Right ventricle myocardium inferior (tissue), 1 donor: ENCODE measurements around the gene ASB2. TPM values are rescaled to one million over a fixed set of nuclear protein-coding genes. Genes with fewer than 3 reads are reported as not detected.
A peak's percentile ranks its signal among the peaks of the same experiment; 100 is the strongest.

ENCODE experiments used
- ATAC-seq: fragments of 200-7000 bp; cut with Tn5 transposase; one replicate; pipeline ENCODE4 v1.9.1; 2020; ENCODE audit warnings: mild to moderate bottlenecking, moderate library complexity
- DNase-seq: peaks from one replicate; pipeline ENCODE4 v3.0.0; 2021; ENCODE audit errors: missing footprints
- intact Hi-C: fragments of 100-400 bp; cut with DNase I; formaldehyde crosslinking; loops from one replicate; pipeline ENCODE4 v1.11.0; 2022
- total RNA-seq: library from RNA; stranded (reverse); fragmentation: NEBNext Ultra II Directional; extraction: Animal tissue kit (Norgen Biotek cat#: 25700); gene quantifications from one replicate; pipeline ENCODE4 v1.2.1, GENCODE V29; 2021
- donor health status: DM: no; HTN: yes; CAD: no; lungs with severe emphysema.

ASB2 gene
- total RNA-seq, 1 donor from 2014 or later = 294 TPM

DNA sequence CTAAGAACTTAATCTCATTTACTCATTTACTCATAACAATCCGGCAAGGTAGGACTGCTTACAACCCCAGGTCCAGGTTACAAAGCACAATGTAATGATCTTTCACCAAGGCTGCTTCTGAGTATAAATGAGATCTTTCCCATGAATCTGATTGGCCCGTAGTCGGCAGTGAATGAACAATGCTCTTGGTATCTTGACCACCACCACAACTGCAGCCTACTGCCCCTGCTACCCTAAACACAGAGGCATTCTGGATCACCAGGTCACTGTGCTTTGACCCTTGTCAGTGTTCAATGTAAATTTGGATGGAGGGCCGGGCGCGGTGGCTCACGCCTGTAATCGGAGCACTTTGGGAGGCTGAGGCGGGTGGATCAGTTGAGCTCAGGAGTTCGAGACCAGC is 33.3 kb downstream of the ASB2 start:
- ATAC-seq (no peak), DNase-seq (no peak)
- intact Hi-C loops = no loop called here

DNA sequence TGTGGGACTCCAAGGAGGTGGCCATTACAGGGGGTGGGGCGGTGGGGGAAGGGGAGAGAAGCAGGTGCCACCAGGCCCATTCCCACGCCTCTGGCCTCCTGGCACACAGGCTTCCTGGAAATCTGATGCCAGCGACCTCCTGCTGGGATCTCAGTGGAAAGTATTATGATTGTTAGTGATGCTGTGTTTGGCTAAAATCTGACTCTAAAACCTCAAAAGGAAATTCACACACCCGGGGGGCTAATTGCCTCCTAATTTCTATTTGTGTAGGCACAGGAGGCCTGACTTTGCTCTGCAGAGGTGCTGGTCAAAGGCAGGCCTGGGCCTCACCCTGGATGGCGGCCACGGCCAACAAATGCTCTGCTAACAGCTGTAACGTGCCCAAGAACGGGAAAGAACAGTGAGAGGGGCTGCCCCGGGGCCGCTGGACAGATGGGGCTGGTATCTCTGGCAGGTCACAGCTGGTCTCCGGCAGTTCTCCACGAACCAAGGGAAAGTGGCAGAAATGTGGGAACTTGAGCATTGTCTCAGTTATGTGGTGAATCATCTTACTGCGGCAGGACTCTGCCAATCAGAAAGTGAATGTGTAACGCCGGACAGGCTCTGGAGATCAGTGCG is 35.0 kb downstream of the ASB2 start:
- no peak for ATAC-seq
- DNase-seq = no peak
- intact Hi-C loops = no loop called here

DNA sequence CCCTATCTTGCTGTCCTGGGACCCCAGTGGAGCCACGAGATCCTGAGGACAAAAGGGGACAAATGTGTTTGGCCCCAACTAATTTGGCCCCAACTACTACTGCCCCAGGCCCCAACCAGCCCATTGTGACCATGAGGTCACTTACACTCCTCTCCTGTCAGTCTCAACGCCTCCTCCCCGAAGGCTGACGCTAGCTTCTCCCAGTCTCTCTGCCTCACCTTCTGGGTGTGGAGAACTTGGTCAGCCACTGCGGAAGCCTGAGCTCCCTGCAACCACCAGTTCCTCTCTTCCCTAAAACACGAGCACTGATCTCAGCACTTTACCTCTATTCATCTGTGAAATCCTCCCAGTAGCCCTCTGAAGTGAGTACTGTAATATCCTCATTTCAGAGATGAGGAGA is 35.9 kb downstream of the ASB2 start:
- DNase-seq = no peak
- no peak for ATAC-seq
- intact Hi-C loops = no loop called here

DNA sequence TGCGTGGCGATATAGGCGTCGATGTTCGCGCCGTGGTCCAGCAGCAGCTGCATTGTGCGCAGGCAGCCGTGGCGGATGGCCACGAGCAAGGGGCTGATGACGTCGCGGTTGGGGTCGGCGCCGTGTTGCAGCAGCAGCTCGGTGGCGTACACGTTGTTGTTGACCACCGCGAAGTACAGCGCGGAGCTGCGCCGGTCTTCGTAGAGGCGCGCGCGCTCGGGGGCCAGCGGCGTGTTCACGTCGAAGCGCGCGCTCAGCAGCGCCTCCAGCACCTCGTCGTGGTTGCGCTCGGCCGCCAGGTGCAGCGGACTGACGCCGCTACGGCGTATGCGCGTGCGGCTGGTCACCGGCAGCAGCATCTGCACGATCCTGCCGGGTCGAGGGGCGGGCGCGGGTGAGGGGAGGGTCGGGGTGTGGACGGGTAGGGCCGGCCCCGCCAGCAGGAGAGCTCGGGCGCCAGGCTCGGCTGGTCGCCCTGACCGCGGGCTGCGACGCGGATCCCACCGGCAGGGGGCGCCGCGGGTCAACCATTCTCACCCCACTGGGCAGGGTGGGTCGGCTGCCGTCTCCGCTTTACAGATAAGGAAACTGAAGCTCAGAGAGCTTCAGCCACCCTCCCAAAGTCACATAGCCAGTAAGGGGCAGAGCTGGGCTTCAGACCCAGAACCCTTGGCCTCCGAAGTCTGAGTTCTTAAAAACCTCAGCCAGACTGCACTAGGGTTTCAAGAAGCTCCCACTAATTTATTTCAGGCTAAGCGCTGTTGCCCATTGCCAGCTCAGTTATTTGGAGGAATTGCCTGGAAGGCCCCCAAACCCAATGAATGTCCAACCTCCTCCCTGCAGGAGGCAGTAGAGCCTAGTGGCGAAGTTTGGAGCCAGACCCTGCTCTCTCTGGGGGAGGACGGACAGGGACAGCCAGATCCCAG is 36.8 kb downstream of the ASB2 start:
- intact Hi-C loops = loop anchor here (2.0 kb wide), 1 partner anchor 61 kb away; no protein-coding TSS in a partner anchor
- DNase-seq (peak; percentile 91), ATAC-seq (peak; percentile 71)

DNA sequence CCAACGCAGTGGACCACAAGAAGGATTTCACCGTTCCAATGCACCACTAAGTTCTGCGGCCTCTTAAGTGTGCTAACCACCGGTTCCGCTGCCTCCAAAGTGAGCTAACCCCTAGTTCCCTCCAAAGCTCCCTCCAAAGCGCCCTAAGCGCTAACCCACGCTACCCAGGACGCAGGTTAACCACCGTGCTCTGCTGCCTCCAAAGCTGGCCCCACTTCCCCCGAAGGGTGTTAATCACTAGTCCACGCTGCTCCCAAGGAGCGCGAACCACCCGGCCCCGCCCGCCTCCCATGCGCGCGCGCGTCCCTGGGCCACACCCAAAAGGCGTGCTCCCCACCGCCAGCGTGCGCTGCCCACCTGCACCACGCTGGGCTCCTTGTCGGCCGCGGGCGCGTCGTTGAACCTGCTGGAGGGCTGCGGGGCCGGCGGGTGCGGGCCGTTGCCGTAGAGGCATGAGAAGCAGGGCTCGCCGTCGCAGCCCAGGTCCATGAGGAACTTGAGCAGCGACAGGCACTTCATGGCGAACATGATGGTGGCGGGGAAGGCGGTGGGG is 37.5 kb downstream of the ASB2 start:
- no peak for DNase-seq
- intact Hi-C loops = loop anchor here (2.0 kb wide), 1 partner anchor 62 kb away; no protein-coding TSS in a partner anchor

DNA sequence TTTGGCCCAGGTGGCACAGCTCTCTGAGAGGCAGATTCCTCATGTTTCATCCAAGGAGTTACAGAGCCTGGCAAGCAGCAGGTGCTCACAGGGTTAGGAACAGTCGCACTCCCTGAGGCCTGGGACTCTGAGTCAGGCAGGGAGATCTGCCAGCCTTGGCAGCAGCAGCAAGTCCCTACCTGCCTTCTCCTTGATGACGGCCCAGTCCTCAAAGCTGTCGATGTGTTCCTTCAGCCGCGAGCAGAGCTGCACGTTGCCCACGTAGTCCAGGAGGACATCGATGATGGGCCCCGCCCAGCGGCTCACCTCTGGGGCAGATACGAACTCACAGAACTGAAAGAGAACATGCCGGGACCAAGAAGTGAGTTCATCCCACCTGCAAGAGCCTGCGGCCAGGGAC is 38.9 kb downstream of the ASB2 start:
- ATAC-seq = no peak
- no peak for DNase-seq
- intact Hi-C loops = no loop called here

More for the DNA sequence above, 37.5 kb downstream of the ASB2 start:
- ATAC-seq = no peak

DNA sequence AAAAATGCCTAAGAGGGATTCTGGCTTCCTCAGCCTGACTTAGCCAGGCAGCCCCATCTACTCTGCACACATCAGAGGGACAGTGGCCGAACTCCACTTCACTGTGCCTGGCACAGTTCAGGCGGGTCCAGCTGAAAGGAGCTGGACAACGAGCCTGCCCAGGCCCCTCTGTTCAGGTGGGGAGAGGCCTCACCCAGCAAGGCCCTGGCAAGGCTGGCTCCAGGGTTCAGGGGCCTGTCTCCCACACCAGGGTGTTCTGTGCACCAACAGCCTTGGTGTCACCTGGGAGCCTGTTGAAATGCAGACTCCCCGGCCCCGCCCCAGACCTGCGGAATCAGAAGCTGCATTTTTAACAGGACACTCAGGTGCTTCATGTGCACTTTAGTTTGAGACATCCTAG is 39.4 kb downstream of the ASB2 start:
- intact Hi-C loops = no loop called here
- ATAC-seq = no peak

DNA sequence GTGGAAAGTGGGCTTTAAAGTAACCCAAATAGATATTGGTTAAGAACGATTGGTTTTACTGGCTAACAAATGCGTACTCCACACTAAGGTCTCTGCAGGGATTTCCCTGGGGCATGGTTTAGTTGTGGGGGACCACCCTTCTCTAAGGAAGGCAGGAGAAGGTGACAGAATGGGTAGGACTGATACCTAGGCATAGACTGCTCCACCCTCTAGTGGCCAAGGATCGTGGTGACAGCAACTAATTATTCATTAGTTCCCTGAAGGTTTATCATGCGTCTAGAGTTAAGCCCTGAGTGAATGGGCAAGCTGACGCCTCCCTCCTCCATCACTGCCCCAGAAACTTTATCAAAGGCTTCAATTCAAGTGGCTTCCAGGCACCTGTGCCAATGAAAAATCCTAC is 40.1 kb downstream of the ASB2 start:
- no peak for DNase-seq
- ATAC-seq = no peak
- intact Hi-C loops = no loop called here

More for the DNA sequence above, 39.4 kb downstream of the ASB2 start:
- DNase-seq = no peak

DNA sequence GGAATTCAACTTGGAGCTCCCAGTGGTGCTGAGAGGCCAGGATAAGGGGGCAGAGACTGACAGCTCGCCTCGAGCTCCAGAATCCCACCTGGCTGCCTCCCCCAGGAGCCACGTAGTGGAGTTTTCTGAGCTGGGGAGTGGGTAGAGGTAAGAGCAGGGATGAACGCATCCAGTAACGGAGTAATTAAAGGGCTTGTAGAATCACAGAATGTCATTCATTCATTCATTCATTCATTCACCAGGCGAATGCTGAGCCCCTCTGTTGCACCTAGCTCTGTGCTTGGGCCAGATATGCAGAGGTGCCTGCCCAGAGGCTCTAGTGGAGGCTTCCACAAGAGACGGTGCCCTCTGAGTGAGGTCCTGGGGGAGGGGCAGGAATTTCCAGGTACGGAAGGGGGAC is 41.2 kb downstream of the ASB2 start:
- ATAC-seq (no peak), DNase-seq (no peak)
- intact Hi-C loops = no loop called here

DNA sequence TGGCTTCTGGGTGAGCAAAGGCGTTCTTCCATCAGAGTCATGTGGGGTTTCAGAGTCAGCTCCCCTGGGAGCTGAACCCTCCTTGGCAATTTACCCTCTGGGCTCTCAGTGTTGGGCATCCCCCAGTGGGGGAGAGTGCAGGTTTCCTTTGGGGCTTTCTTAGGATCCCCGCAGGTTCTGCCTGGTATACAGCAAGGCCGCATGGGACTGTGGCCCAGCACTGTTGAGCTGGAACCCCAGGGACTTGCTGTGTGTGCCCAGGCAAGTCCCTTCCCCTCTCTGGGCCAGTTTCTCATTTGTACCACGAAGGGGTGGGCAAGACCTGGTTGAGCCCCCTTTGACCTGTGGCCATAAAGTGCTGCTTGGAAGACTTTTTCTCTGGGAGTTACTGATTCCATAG is 43.7 kb downstream of the ASB2 start:
- intact Hi-C loops = no loop called here
- ATAC-seq (no peak), DNase-seq (no peak)

DNA sequence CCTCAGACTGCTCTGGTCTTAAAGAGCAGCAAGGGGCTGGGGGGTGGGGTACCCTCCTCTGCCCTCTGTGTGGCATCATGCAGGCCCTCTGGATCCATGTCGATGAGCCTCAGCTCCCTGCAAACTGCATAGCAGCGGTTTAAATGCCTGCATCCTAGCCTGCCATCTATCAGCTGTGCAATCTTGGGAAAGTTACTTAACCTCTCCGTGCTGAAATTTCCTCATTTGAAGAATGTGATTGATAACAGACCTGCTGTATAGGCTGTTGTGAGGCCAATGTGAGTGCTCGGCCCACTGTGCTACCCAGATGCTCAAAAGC is 45.4 kb downstream of the ASB2 start:
- intact Hi-C loops = no loop called here
- no peak for DNase-seq
- ATAC-seq = no peak

DNA sequence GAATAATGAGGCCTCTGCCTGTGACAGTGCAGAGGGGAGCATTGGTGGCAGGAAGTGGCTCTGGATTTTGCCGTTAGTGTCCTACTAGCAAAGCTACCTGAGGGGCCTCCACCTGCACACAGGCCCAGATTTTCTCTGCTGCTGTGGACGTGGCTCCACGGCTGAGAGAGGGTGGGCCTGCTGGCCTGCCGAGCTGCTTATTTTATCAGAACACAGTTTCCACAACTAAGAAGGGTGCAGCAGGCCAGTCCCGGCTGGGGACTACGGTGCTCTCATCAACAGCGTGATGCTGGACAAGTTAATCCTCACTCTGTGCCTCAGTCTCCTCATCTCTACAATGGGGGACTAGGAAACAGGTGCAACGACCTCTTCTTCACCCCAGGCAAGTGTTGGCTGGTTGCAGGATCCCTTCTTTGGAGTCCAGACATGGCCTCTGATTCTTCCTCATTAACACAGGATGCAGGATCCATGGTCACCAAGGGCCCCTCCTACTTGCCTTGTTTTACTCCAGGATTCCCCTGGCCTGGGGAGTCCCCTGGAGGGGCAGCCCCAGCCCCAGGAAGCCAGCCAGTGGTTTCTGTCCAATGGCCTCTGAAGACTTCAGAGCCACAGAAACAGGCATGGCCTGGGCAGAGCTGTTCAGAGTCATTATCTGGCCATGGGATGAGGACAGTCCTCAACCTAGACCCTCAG is 45.9 kb downstream of the ASB2 start:
- no peak for DNase-seq
- intact Hi-C loops = no loop called here
- no peak for ATAC-seq

DNA sequence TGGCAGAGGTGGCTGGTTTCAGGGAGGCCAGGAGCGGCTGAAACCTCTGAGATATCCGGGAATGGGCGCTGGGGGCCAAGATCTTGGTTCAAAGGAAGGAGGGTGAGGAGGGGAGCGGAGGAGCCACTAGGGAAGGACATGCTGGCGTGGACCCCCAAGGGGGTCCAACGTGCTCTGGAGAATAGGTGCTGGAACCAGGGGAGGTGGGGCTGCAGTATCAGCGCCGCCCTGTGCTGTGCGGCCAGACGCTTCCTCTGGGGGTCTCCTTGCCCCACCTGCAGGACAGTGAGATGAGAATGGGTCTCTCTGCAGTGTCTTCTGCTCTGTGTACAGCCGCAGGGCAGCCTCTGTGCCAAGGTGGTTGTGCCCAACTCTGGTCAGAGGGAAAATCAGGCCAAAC is 46.7 kb downstream of the ASB2 start:
- ATAC-seq = no peak
- intact Hi-C loops = no loop called here
- no peak for DNase-seq

DNA sequence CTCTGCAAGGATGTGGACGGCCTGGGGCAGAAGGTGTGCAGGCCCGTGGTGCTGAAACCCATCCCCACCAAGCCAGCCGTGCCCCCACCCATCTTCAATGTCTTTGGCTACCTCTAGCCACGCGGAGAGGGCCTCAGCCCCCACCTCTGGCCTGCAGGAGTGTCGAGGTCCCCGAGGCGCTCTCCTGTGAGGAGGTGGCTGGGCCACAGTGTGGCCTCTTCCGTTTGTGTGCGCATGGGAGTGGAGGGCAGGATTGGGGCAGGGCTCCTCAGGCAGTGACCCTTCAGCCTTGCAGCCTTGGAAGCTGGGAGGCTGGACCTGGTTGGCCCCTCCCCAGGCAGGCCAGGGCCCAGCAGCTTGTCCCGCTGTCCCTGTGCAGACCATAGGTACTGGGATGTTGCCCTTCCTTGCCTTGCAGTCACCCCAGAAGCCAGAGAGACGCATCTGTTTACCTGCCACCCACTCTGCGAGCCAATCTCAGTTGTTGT is 47.3 kb downstream of the ASB2 start:
- DNase-seq = no peak
- intact Hi-C loops = no loop called here
- no peak for ATAC-seq

DNA sequence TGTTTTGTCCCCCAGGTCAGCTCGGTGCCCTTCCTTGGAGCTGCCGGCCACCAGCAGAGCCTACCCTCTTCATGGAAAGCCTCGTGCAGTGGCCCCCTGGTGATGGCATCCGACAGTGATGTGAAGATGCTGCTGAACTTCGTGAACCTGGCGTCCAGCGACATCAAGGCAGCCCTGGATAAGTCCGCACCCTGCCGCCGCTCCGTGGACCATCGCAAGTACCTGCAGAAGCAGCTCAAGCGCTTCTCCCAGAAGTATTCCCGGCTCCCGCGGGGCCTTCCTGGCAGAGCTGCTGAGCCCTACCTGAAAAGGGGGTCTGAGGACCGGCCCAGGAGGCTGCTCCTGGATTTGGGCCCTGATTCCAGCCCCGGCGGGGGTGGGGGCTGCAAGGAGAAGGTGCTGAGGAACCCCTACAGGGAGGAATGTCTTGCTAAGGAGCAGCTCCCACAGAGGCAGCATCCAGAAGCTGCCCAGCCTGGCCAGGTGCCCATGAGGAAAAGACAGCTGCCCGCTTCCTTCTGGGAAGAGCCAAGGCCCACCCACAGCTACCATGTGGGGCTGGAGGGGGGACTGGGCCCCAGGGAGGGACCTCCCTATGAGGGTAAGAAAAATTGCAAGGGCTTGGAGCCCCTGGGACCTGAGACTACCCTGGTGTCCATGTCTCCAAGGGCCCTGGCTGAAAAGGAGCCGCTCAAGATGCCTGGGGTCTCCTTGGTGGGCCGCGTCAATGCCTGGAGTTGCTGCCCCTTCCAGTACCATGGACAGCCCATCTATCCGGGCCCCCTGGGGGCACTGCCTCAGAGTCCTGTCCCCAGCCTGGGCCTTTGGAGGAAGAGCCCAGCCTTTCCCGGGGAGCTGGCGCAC is 48.0 kb downstream of the ASB2 start:
- ATAC-seq = peak; percentile 8
- intact Hi-C loops = no loop called here
- DNase-seq = no peak

DNA sequence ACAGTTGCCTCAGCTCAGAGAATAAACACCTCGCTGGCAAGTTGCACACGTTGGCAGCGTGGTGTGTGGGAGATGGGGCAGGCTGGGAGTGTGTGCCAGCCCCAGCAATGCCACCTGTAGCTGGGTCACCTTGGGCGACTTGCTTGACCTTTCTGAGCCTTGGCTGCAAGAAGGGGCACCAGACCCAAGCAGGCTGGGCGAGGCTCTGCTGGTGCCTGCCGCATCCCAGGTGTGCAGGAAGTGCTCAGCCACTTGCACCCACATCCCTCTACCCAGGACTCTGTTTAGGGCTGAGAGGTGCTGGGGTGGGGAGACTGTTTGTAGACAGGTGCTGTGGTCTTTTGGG is 48.6 kb downstream of the ASB2 start:
- intact Hi-C loops = no loop called here
- ATAC-seq = peak; percentile 10
- DNase-seq = no peak

DNA sequence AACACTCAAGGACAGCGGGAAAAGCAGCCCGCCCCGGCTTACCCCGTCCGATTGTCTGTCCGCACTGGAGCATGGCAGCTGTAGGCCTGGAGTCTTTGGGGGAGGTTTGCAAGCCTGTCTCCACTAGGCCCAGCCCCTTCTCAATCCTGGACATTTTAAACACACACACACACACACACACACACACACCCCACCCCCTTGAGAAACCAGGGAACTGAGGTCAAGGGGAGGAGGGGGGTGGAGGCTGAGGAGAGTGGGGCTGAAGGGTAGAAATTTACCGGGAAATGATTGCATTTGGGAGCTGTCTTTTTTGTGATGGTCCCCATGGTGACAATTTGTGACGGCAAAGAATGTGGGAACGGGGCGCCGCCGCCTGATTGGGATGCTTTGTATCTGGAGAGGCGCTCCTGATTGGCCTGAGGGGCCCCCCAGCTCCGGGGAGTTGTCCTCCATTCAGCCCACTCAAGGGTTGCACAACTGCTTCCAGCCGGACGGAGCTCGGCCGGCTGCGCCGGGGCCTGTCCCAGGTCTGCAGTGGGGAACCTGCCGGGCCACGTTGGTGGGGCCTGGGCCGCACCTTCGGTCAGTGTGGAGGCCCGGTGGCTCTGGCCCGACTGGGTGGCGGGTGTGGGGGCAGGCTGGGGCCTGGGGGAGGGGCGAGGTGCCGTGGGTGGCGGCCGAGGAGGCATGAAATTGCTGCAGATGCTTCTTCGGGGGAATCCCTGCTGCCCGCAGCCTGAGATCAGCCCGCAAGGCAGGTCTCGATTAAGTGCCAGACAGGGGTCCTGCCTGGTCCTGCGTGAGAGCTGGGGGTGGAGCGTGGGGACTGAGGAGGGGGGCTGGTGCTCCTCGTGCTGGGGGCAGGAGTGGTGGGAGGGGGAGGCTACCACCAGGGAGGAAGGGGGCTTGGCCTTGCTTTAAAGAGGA is 49.2 kb downstream of the ASB2 start, which contains the start of gene FAM181A:
Gene FAM181A, plus strand, starts transcription at position 472 of the 927 bp plus-strand sequence. CDS start 942 bp downstream, outside the sequence.
- ATAC-seq (no peak), DNase-seq (no peak)
- intact Hi-C loops = no loop called here
